ENCODE results near the gene TM4SF4. TPM values are rescaled to one million over a fixed set of nuclear protein-coding genes. Genes with fewer than 3 reads are reported as not detected.

TM4SF4 gene
- total RNA-seq, 1 donor from 2014 or later = not detected

GRCh38 chr3:149510480-149510879, 36.0 kb downstream of the TM4SF4 start:
- Histone ChIP-seq H3K27ac (no peak overlapping the region), H3K79me2 (ENCODE audit: low read depth) (no peaks in the 10 kb centered on the region), H3K4me1 (peaks cover 4% of the 10 kb centered on the region), H2AFZ (replicated peaks) (no peak overlapping the region), H3K9ac (no peak overlapping the region), H3K9me3 (ENCODE audit: low read depth) (no peaks in the 10 kb centered on the region), H3K36me3 (no peaks in the 10 kb centered on the region), H3K4me3 (no peak overlapping the region), H3K27me3 (no peaks in the 10 kb centered on the region), H3F3A (ENCODE audit: low read depth) (no peaks in the 10 kb centered on the region), H4K20me1 (ENCODE audit: low read depth) (no peaks in the 10 kb centered on the region), H3K4me2 (no peak overlapping the region)
- H3K9me3 Mint-ChIP-seq = no peaks in the 10 kb centered on the region
- no peak overlapping the region for H3K27ac Mint-ChIP-seq
- H3K27me3 Mint-ChIP-seq (ENCODE audit: insufficient read depth, low read depth) = peaks cover 2% of the 10 kb centered on the region
- H3K4me3 Mint-ChIP-seq = no peak overlapping the region
- peaks cover 24% of the 10 kb centered on the region for H3K4me1 Mint-ChIP-seq
- no peaks in the 10 kb centered on the region for H3K36me3 Mint-ChIP-seq
- no peak for DNase-seq (ENCODE audit: low spot score)
- TF ChIP-seq EZH2phosphoT487 (IDR thresholded peaks at IDR 0.05) (no peak), EZH2 (IDR thresholded peaks at IDR 0.05) (no peak)
- TF ChIP-seq, protein P1, sequence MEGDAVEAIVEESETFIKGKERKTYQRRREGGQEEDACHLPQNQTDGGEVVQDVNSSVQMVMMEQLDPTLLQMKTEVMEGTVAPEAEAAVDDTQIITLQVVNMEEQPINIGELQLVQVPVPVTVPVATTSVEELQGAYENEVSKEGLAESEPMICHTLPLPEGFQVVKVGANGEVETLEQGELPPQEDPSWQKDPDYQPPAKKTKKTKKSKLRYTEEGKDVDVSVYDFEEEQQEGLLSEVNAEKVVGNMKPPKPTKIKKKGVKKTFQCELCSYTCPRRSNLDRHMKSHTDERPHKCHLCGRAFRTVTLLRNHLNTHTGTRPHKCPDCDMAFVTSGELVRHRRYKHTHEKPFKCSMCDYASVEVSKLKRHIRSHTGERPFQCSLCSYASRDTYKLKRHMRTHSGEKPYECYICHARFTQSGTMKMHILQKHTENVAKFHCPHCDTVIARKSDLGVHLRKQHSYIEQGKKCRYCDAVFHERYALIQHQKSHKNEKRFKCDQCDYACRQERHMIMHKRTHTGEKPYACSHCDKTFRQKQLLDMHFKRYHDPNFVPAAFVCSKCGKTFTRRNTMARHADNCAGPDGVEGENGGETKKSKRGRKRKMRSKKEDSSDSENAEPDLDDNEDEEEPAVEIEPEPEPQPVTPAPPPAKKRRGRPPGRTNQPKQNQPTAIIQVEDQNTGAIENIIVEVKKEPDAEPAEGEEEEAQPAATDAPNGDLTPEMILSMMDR (IDR thresholded peaks at IDR 0.05) = no peak

DNA sequence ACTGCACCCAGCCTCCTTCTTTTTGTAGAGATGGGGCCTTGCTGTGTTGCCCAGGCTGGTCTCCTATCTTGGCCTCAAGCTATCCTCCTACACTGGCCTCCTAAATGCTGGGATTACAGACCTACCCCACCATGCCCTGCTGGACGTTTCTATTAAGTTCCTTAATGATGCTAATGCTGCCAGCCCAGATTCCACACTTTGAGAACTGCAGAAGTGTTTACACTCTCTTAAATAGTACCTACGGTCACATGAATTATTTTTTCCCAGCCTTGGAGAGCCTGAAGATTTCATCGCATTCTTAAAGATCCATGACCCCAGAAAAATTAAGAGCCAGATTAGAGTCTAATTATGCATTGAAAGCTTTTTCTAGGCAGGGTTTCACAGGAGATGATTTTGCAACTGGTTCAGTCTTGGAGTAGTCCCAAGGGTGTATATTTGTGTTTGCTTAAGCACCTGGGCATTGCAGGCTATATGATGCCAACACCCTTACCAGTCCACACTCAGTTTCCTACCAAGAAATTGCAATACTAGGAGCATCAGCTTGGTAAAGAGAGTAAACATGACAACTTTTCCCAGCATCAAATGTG, 36.6 kb downstream of the TM4SF4 start:
- Histone ChIP-seq H3K4me1 (peaks cover 4% of the 10 kb centered on the region), H3K9me3 (ENCODE audit: low read depth) (no peaks in the 10 kb centered on the region), H4K20me1 (ENCODE audit: low read depth) (no peaks in the 10 kb centered on the region), H3K9ac (no peak overlapping the region), H3K4me3 (no peak overlapping the region), H3K4me2 (no peak overlapping the region), H3K27me3 (no peaks in the 10 kb centered on the region), H3K27ac (no peak overlapping the region), H2AFZ (replicated peaks) (no peak overlapping the region), H3K79me2 (ENCODE audit: low read depth) (no peaks in the 10 kb centered on the region), H3K36me3 (no peaks in the 10 kb centered on the region), H3F3A (ENCODE audit: low read depth) (no peaks in the 10 kb centered on the region)
- H3K36me3 Mint-ChIP-seq = no peaks in the 10 kb centered on the region
- no peak for DNase-seq (ENCODE audit: low spot score)
- H3K27me3 Mint-ChIP-seq (ENCODE audit: insufficient read depth, low read depth) = peaks cover 2% of the 10 kb centered on the region
- peaks cover 24% of the 10 kb centered on the region for H3K4me1 Mint-ChIP-seq
- no peak overlapping the region for H3K4me3 Mint-ChIP-seq
- no peaks in the 10 kb centered on the region for H3K9me3 Mint-ChIP-seq
- TF ChIP-seq, protein P1 (IDR thresholded peaks at IDR 0.05) = no peak
- TF ChIP-seq EZH2 (IDR thresholded peaks at IDR 0.05) (no peak), EZH2phosphoT487 (IDR thresholded peaks at IDR 0.05) (no peak)
- H3K27ac Mint-ChIP-seq = no peak overlapping the region

DNA sequence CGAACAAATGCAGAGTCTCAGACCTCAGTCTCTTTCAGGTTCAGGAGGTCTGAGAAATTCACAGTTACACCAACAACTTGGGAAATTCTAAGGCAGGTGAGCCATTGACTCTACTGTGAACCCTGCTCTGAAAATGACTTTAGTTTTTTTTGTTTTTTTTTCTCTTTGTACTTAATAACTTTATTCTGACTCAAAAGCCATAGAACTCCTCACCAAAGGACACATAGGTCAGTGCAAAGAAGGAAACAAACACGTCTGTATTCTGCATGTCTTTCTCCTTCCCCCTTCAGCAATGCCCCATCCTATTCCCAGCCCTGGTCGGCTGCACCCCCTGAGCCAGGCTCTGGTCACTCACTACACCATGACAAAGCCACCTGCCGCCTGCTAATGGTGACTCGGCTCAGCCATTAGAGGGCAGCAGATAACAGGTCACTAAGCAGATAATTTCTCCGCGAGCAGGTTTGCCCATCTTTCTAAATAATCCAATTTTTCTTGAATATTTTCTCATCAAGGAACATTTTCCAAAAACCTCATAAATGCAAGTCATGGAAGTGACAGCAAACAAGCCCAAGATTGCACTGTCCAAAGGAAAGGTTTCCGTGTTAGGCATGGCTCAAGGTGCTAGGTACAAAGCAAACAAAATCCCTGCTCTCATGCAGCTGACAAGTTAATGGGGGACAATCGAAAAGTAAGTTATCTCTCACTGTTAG, 37.7 kb downstream of the TM4SF4 start:
- Mint-ChIP-seq H3K27ac (peak overlapping the region; percentile 65), H3K4me3 (peak overlapping the region; percentile 25), H3K36me3 (no peaks in the 10 kb centered on the region), H3K27me3 (ENCODE audit: insufficient read depth, low read depth) (peaks cover 2% of the 10 kb centered on the region), H3K9me3 (no peaks in the 10 kb centered on the region), H3K4me1 (peaks cover 19% of the 10 kb centered on the region)
- Histone ChIP-seq H3K27me3 (no peaks in the 10 kb centered on the region), H3K36me3 (no peaks in the 10 kb centered on the region), H3K9me3 (ENCODE audit: low read depth) (no peaks in the 10 kb centered on the region), H3K79me2 (ENCODE audit: low read depth) (no peaks in the 10 kb centered on the region), H3K4me1 (no peaks in the 10 kb centered on the region), H3K27ac (no peak overlapping the region), H3K4me3 (peak overlapping the region; percentile 22), H2AFZ (replicated peaks) (peak overlapping the region; percentile 6), H3K4me2 (peak overlapping the region; percentile 70), H4K20me1 (ENCODE audit: low read depth) (no peaks in the 10 kb centered on the region), H3F3A (ENCODE audit: low read depth) (no peaks in the 10 kb centered on the region), H3K9ac (no peak overlapping the region)
- DNase-seq (ENCODE audit: low spot score) = peak; percentile 85
- no peak for TF ChIP-seq EZH2 (IDR thresholded peaks at IDR 0.05)
- TF ChIP-seq EZH2phosphoT487 (IDR thresholded peaks at IDR 0.05) = no peak
- TF ChIP-seq, protein P1 (IDR thresholded peaks at IDR 0.05) = peak; percentile 96
